Endodermal cell (in vitro differentiated cells): ENCODE data around the gene ADAMTS2. TPM values are rescaled to one million over a fixed set of nuclear protein-coding genes. Genes with fewer than 3 reads are reported as not detected.

ENCODE experiments used
- DNase-seq: peaks from one replicate; pipeline ENCODE4 v3.0.0-alpha.2; 2017
- H3K27ac ChIP-seq: 2 replicates; pipeline ENCODE4 v1.5.1; 2013; ENCODE audit warnings: mild to moderate bottlenecking, low read depth, low read length, moderate library complexity
- H3K27me3 ChIP-seq: 2 replicates; pipeline ENCODE4 v1.6.1; 2013; ENCODE audit warnings: mild to moderate bottlenecking, low read length, moderate library complexity; ENCODE audit not compliant: insufficient read depth, control insufficient read depth, poor library complexity, severe bottlenecking
- H3K36me3 ChIP-seq: 2 replicates; pipeline ENCODE4 v1.7.0; 2013; ENCODE audit warnings: mild to moderate bottlenecking, low read length, moderate library complexity; ENCODE audit not compliant: control insufficient read depth, insufficient read depth
- H3K4me1 ChIP-seq: one replicate; pipeline ENCODE4 v1.7.0; 2013; ENCODE audit warnings: low read length; ENCODE audit not compliant: control insufficient read depth, insufficient read depth
- H3K4me3 ChIP-seq: 2 replicates; pipeline ENCODE4 v1.5.1; 2013; ENCODE audit warnings: mild to moderate bottlenecking, low read length, moderate library complexity
- H3K9ac ChIP-seq: 2 replicates; pipeline ENCODE4 v1.6.1; 2013; ENCODE audit warnings: mild to moderate bottlenecking, low read length, moderate library complexity; ENCODE audit not compliant: poor library complexity, severe bottlenecking; ENCODE audit errors: extremely low read depth
- H3K9me3 ChIP-seq: 2 replicates; pipeline ENCODE4 v1.6.1; 2013; ENCODE audit warnings: mild to moderate bottlenecking, low read length, moderate library complexity; ENCODE audit not compliant: control insufficient read depth
- H3K27ac Mint-ChIP-seq: 2 replicates; pipeline ENCODE4 v1.8.0; 2020; ENCODE audit warnings: mixed read lengths
- H3K27me3 Mint-ChIP-seq: 2 replicates; pipeline ENCODE4 v1.8.0; 2021; ENCODE audit warnings: mild to moderate bottlenecking, mixed read lengths; ENCODE audit not compliant: insufficient read depth
- H3K36me3 Mint-ChIP-seq: 2 replicates; pipeline ENCODE4 v1.8.0; 2020; ENCODE audit warnings: low read depth, mixed read lengths
- H3K4me1 Mint-ChIP-seq: 2 replicates; pipeline ENCODE4 v1.8.0; 2020; ENCODE audit warnings: mixed read lengths
- H3K4me3 Mint-ChIP-seq: 2 replicates; pipeline ENCODE4 v1.8.0; 2020; ENCODE audit warnings: mild to moderate bottlenecking, moderate library complexity, mixed read lengths
- H3K9me3 Mint-ChIP-seq: 2 replicates; pipeline ENCODE4 v1.8.0; 2020; ENCODE audit warnings: mild to moderate bottlenecking, mixed read lengths
- WGBS, 2 experiments: methylation state at CpG; one replicate each; pipeline versions ENCODE4 v1.1.5 to v1.1.7; 2013; ENCODE audit warnings: missing lambda C conversion rate in 2 of 2, mixed read lengths in 1 of 2; ENCODE audit not compliant: insufficient coverage in 1 of 2, insufficient read length in 1 of 2; 5-methylcytosine and 5-hydroxymethylcytosine counted together
- total RNA-seq, 2 donors: library from RNA; stranded (reverse); fragmentation: NEBNext Ultra II Directional in 1 of 2; extraction: Animal tissue kit (Norgen Biotek cat#: 25700) in 1 of 2; gene quantifications; 2 replicates in 1 of 2; 3 replicates in 1 of 2; pipeline ENCODE4 v1.2.1, GENCODE V29; 2021
- TF ChIP-seq, protein P1 (sequence below): fragments of 200-600 bp; sonication (generic); conservative IDR thresholded peaks from 2 replicates; pipeline ENCODE4 v1.5.0; 2021; ENCODE audit warnings: antibody characterized with exemption, mild to moderate bottlenecking

The ADAMTS2 gene
- total RNA-seq, 2 donors from 2014 or later = 1.2 to 2.6 TPM

DNA sequence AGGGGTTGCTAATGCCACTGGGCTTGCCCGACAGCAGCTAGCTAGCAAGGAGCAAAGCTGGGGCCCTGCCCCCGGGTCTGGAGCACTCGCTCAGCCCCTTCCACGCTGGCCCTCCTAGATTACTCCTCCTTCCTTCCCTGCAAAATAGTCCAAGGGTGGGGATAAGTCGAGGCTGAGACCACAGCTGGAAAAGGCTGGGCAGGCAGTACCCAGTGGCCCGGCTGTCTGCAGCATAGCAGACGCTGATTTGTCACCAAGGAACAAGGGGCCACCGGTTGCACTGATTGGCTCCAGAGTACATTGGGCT, 73.9 kb downstream of the ADAMTS2 start:
- no peak overlapping the region for H3K27ac ChIP-seq
- no peak overlapping the region for H3K9ac ChIP-seq
- no peaks in the 10 kb centered on the region for H3K36me3 ChIP-seq
- no peak overlapping the region for H3K4me3 ChIP-seq
- Mint-ChIP-seq H3K36me3 (no peaks in the 10 kb centered on the region), H3K9me3 (no peaks in the 10 kb centered on the region), H3K4me1 (no peaks in the 10 kb centered on the region), H3K27ac (no peak overlapping the region), H3K27me3 (no peaks in the 10 kb centered on the region), H3K4me3 (no peak overlapping the region)
- H3K27me3 ChIP-seq = no peaks in the 10 kb centered on the region
- H3K9me3 ChIP-seq = no peaks in the 10 kb centered on the region
- WGBS, 2 experiments = 88 to 89% methylated on average over 5 to 8 of the region's 8 CpGs
- TF ChIP-seq, protein P1, sequence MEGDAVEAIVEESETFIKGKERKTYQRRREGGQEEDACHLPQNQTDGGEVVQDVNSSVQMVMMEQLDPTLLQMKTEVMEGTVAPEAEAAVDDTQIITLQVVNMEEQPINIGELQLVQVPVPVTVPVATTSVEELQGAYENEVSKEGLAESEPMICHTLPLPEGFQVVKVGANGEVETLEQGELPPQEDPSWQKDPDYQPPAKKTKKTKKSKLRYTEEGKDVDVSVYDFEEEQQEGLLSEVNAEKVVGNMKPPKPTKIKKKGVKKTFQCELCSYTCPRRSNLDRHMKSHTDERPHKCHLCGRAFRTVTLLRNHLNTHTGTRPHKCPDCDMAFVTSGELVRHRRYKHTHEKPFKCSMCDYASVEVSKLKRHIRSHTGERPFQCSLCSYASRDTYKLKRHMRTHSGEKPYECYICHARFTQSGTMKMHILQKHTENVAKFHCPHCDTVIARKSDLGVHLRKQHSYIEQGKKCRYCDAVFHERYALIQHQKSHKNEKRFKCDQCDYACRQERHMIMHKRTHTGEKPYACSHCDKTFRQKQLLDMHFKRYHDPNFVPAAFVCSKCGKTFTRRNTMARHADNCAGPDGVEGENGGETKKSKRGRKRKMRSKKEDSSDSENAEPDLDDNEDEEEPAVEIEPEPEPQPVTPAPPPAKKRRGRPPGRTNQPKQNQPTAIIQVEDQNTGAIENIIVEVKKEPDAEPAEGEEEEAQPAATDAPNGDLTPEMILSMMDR = no peak
- H3K4me1 ChIP-seq = no peaks in the 10 kb centered on the region
- DNase-seq = no peak

DNA sequence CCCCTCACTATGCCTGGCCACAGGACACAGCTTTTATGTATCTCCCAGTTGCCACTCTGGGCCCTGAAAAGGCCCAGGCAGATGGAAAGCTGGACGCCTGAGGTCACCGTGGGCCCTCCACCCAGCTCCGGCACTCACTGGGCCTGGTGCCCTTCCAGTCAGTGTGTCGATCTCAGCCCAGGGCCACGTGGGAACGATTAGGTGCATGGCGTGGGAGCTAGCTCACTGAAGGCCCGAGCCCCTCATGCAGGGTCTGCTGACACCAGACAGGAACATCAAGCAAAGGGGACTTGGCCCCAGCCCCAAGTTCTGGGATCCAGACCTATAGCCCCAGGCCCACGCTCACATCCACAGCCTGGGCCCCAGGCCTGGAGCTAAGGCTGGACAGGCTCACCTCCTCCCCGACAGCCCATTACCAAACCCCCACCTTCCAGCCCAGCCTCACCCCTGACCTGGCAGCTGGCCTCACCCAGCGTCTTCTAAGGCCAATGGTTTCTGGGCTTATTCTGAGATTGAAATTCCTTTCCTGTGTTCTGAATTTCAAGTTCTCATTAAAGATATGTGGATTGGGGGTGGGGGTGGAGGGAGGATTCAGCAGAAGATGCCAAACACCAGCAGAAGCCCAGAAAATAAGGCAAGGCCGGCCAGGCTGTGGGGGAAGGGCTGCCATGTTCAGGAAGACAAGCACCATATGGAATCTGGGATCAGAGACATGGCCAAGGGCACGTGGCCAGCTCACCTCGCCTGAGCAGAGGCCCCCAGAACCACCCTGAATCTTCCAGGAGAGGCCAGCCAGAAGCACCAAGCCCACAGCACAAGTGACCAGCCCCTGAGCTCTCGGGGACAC, 74.5 kb downstream of the ADAMTS2 start:
- Histone ChIP-seq H3K4me3 (no peak overlapping the region), H3K9ac (no peak overlapping the region), H3K4me1 (no peaks in the 10 kb centered on the region), H3K36me3 (no peaks in the 10 kb centered on the region), H3K9me3 (no peaks in the 10 kb centered on the region), H3K27ac (no peak overlapping the region), H3K27me3 (no peaks in the 10 kb centered on the region)
- Mint-ChIP-seq H3K9me3 (no peaks in the 10 kb centered on the region), H3K27me3 (no peaks in the 10 kb centered on the region), H3K4me1 (no peaks in the 10 kb centered on the region), H3K27ac (no peak overlapping the region), H3K4me3 (no peak overlapping the region), H3K36me3 (no peaks in the 10 kb centered on the region)
- peak; percentile 33 for DNase-seq
- TF ChIP-seq, protein P1 = no peak
- 86 to 92% methylated on average over 10 to 15 of the region's 15 CpGs for whole genome bisulfite sequencing, 2 experiments

DNA sequence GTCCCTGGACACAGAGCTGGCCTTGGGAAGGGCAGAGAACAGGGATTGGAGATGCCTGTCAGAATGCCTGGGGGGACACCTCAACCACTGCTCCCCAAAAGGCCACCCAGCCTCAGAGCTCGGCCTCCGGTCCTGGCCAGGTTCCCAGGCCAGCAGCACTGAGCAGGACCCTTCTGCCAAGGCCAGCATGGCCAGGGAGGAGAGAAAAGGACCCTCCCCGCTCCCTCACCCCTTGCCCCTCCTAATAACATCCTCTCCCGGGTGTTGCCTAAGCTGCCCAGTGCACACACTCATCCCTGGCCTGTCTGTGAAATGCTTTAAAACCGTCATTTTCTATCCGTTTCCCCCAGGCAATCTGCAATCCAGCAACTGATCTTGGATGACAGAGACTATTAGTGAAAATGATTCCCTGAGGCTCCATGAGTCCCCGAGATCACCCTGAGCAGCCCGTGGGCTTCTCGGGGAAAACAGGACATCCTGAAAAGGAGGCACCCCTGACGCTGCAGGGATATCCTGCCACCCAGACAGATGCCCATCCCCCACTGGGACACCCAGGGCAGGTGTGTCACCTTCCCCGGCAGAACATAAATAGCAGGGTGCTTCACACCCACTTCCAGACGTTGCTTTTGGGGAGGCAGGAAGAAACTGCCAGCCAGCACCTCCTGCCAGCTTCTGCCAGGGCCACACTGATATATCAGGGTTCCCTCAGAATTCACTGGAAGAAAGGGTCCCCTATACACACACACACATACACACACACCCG, 75.3 kb downstream of the ADAMTS2 start:
- Histone ChIP-seq H3K27ac (no peak overlapping the region), H3K27me3 (no peaks in the 10 kb centered on the region), H3K4me3 (no peak overlapping the region), H3K9me3 (no peaks in the 10 kb centered on the region), H3K4me1 (no peaks in the 10 kb centered on the region), H3K36me3 (no peaks in the 10 kb centered on the region), H3K9ac (no peak overlapping the region)
- Mint-ChIP-seq H3K27ac (no peak overlapping the region), H3K4me1 (no peaks in the 10 kb centered on the region), H3K9me3 (no peaks in the 10 kb centered on the region), H3K4me3 (no peak overlapping the region), H3K27me3 (no peaks in the 10 kb centered on the region), H3K36me3 (no peaks in the 10 kb centered on the region)
- peak; percentile 31 for DNase-seq
- TF ChIP-seq, protein P1 = no peak
- 92 to 100% methylated on average over 6 to 13 of the region's 13 CpGs for WGBS, 2 experiments
